WTC11 (cell line): ENCODE data around the gene GSTT2B.

ENCODE experiments used
- ETV6 ChIP-seq: sonication (generic); formaldehyde crosslinking; IDR thresholded peaks from 2 replicates; pipeline ENCODE4 v1.8.1; 2022; ENCODE audit warnings: mild to moderate bottlenecking, missing genetic modification reagents
- GABPB1 ChIP-seq: sonication (generic); formaldehyde crosslinking; IDR thresholded peaks from 2 replicates; pipeline ENCODE4 v1.8.1; 2023; ENCODE audit warnings: mild to moderate bottlenecking, missing genetic modification reagents
- OVOL2 ChIP-seq: fragments of 250-450 bp; sonication (Bioruptor Pico); IDR thresholded peaks from 2 replicates; pipeline ENCODE4 v1.9.0; 2021; ENCODE audit warnings: mild to moderate bottlenecking, borderline replicate concordance
- RELA ChIP-seq: sonication (generic); formaldehyde crosslinking; IDR thresholded peaks from 2 replicates; pipeline ENCODE4 v1.8.1; 2022; ENCODE audit warnings: missing genetic modification reagents, mild to moderate bottlenecking, borderline replicate concordance
- TEAD1 ChIP-seq: sonication (generic); formaldehyde crosslinking; IDR thresholded peaks from 2 replicates; pipeline ENCODE4 v1.8.0; 2022; ENCODE audit warnings: mild to moderate bottlenecking, missing genetic modification reagents
- TF ChIP-seq, protein P1 (sequence below): sonication (generic); formaldehyde crosslinking; IDR thresholded peaks from 2 replicates; pipeline ENCODE4 v1.8.0; 2022; ENCODE audit warnings: missing genetic modification reagents
- TF ChIP-seq, protein P2 (sequence below): sonication (generic); formaldehyde crosslinking; IDR thresholded peaks from 2 replicates; pipeline ENCODE4 v1.8.0; 2022; ENCODE audit warnings: mild to moderate bottlenecking, missing genetic modification reagents
- TF ChIP-seq, protein P3 (sequence below): fragments of 200-600 bp; IDR thresholded peaks from 2 replicates; pipeline ENCODE4 v1.8.0; 2022; ENCODE audit warnings: antibody characterized with exemption
- TF ChIP-seq, protein P4 (sequence below): sonication (generic); formaldehyde crosslinking; conservative IDR thresholded peaks from 2 replicates; pipeline ENCODE4 v1.8.1; 2022; ENCODE audit warnings: mild to moderate bottlenecking, missing genetic modification reagents
- TF ChIP-seq, protein P5 (sequence below): sonication (generic); formaldehyde crosslinking; IDR thresholded peaks from 2 replicates; pipeline ENCODE4 v1.8.0; 2022; ENCODE audit warnings: mild to moderate bottlenecking, missing genetic modification reagents
- TF ChIP-seq, protein P6 (sequence below): fragments of 250-450 bp; sonication (Bioruptor Pico); conservative IDR thresholded peaks from 2 replicates; pipeline ENCODE4 v1.9.0; 2021; ENCODE audit warnings: mild to moderate bottlenecking

DNA sequence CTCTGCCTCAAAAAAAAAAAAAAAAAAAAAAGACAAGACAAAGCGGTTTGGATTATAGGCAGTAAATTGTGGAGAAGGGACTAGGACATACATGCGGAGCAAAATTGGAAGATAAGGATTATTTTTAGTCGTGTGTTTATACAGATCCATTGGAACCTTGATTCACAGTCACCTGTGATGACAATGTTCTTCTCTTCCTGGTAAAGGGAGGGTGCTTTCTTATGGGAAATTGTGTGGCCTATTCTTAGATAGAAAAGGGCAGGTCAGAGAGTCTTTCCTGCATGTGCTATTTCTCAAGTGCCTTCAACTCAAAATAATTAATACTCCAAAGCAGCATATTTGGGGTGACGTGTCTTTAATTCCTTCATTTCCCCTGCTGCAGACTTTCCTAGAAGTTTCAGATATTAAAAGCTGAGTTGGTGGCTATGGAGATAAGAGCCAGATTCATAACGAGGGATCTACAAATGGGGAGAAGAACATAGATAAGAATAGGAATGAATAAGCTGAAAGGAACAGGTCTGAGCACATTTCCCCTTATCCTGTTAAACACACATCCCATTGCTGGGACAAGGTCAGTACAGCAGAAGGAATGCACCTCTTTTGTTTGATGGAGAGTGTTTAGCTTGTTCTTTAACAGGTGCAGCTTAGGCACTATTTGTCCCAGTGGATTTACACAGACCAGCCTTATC lies 22.5 kb downstream of the GSTT2B start:
- TF ChIP-seq ETV6 (CRISPR knock-in tag): no peak
- TF ChIP-seq TEAD1: no peak
- TF ChIP-seq, protein P1, sequence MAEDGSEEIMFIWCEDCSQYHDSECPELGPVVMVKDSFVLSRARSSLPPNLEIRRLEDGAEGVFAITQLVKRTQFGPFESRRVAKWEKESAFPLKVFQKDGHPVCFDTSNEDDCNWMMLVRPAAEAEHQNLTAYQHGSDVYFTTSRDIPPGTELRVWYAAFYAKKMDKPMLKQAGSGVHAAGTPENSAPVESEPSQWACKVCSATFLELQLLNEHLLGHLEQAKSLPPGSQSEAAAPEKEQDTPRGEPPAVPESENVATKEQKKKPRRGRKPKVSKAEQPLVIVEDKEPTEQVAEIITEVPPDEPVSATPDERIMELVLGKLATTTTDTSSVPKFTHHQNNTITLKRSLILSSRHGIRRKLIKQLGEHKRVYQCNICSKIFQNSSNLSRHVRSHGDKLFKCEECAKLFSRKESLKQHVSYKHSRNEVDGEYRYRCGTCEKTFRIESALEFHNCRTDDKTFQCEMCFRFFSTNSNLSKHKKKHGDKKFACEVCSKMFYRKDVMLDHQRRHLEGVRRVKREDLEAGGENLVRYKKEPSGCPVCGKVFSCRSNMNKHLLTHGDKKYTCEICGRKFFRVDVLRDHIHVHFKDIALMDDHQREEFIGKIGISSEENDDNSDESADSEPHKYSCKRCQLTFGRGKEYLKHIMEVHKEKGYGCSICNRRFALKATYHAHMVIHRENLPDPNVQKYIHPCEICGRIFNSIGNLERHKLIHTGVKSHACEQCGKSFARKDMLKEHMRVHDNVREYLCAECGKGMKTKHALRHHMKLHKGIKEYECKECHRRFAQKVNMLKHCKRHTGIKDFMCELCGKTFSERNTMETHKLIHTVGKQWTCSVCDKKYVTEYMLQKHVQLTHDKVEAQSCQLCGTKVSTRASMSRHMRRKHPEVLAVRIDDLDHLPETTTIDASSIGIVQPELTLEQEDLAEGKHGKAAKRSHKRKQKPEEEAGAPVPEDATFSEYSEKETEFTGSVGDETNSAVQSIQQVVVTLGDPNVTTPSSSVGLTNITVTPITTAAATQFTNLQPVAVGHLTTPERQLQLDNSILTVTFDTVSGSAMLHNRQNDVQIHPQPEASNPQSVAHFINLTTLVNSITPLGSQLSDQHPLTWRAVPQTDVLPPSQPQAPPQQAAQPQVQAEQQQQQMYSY (CRISPR knock-in tag): no peak
- TF ChIP-seq, protein P2, sequence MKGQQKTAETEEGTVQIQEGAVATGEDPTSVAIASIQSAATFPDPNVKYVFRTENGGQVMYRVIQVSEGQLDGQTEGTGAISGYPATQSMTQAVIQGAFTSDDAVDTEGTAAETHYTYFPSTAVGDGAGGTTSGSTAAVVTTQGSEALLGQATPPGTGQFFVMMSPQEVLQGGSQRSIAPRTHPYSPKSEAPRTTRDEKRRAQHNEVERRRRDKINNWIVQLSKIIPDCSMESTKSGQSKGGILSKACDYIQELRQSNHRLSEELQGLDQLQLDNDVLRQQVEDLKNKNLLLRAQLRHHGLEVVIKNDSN (CRISPR knock-in tag): no peak
- TF ChIP-seq, protein P3, sequence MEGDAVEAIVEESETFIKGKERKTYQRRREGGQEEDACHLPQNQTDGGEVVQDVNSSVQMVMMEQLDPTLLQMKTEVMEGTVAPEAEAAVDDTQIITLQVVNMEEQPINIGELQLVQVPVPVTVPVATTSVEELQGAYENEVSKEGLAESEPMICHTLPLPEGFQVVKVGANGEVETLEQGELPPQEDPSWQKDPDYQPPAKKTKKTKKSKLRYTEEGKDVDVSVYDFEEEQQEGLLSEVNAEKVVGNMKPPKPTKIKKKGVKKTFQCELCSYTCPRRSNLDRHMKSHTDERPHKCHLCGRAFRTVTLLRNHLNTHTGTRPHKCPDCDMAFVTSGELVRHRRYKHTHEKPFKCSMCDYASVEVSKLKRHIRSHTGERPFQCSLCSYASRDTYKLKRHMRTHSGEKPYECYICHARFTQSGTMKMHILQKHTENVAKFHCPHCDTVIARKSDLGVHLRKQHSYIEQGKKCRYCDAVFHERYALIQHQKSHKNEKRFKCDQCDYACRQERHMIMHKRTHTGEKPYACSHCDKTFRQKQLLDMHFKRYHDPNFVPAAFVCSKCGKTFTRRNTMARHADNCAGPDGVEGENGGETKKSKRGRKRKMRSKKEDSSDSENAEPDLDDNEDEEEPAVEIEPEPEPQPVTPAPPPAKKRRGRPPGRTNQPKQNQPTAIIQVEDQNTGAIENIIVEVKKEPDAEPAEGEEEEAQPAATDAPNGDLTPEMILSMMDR: no peak
- no peak for TF ChIP-seq RELA (CRISPR knock-in tag)
- TF ChIP-seq, protein P4, sequence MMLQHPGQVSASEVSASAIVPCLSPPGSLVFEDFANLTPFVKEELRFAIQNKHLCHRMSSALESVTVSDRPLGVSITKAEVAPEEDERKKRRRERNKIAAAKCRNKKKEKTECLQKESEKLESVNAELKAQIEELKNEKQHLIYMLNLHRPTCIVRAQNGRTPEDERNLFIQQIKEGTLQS (CRISPR knock-in tag): no peak
- no peak for TF ChIP-seq OVOL2
- TF ChIP-seq, protein P5, sequence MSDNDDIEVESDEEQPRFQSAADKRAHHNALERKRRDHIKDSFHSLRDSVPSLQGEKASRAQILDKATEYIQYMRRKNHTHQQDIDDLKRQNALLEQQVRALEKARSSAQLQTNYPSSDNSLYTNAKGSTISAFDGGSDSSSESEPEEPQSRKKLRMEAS: no peak
- no peak for TF ChIP-seq GABPB1 (CRISPR knock-in tag)
- TF ChIP-seq, protein P6, sequence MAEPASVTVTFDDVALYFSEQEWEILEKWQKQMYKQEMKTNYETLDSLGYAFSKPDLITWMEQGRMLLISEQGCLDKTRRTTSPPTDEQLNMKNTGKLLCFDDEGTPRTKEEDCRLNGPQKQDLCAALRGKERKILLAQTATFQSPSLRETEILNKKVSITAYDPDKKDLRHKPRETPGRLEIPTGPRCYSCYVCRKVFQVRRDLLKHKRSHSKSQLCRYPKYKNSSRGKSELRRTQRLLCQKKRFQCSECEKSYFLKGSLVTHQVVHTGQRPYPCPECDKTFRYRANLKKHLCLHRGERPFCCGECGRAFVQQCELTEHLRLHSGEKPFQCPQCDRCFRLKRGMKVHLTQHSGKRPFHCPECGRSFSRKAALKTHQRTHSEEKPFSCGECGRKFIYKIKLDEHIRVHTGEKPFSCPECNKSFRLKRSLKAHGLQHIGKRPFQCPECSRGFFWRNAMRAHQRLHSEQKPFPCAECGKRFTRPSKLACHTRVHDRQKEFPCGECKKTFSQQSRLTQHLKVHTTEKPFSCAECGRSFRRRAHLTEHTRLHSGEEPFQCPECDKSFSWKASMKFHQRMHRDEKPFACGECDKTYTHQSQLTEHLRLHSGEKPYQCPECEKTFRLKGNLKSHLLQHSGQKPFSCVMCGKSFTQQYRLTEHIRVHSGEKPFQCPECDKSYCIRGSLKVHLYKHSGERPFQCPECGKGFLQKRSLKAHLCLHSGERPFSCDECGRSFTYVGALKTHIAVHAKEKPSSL (CRISPR knock-in tag): no peak
